Ecto neural progenitor cell (in vitro differentiated cells): ENCODE data around the gene OR8D1.
"Not testable (repeated sequence)": the region's sequence is repeated elsewhere in the genome, so short reads cannot be mapped to it uniquely, and the experiment has no call there.

Experiments used
- DNase-seq: peaks from one replicate; pipeline ENCODE4 v3.0.0-alpha.2; 2018; ENCODE audit warnings: low spot score

The OR8D1 gene

GRCh38 chr11:124285610-124286344 is 28.0 kb downstream of the OR8D1 start:
- DNase-seq = no peak

GRCh38 chr11:124278261-124278660 is 35.5 kb downstream of the OR8D1 start:
- DNase-seq = no peak

GRCh38 chr11:124277804-124278203 is 35.9 kb downstream of the OR8D1 start:
- peak; percentile 45 for DNase-seq

- no peak for DNase-seq
Observed at GRCh38 chr11:124277207-124277606, 36.5 kb downstream of the OR8D1 start.

- DNase-seq = no peak
Observed at GRCh38 chr11:124276081-124276480, 37.7 kb downstream of the OR8D1 start.

GRCh38 chr11:124274000-124274399 is 39.7 kb downstream of the OR8D1 start:
- DNase-seq = no peak

GRCh38 chr11:124270886-124271285 is 42.9 kb downstream of the OR8D1 start:
- not testable (repeated sequence) for DNase-seq

GRCh38 chr11:124265041-124265440 is 48.7 kb downstream of the OR8D1 start:
- not testable (repeated sequence) for DNase-seq

GRCh38 chr11:124256076-124256475 is 57.7 kb downstream of the OR8D1 start, which contains the start of gene OR8G5:
OR8G5 (plus strand) TSS chr11:124256376; CDS start chr11:124264932, 8,556 bp downstream.
- no peak for DNase-seq
